Body of pancreas (tissue), 4 donors: ENCODE data around the gene TMEM232. TPM values are rescaled to one million over a fixed set of nuclear protein-coding genes. Genes with fewer than 3 reads are reported as not detected.

ENCODE experiments used
- ATAC-seq: fragments of 150-250 bp; one replicate; pipeline ENCODE4 v1.9.1; 2016
- DNase-seq, 4 donors: peaks; one replicate each; pipeline ENCODE4 v3.0.0-alpha.2; 2019
- H3K27ac ChIP-seq, 4 donors: fragments of 200-600 bp; sonication (generic); 1 replicate in 3 of 4; 2 replicates in 1 of 4; pipeline versions ENCODE4 v1.5.1 to v1.6.1; 2016 to 2019; ENCODE audit warnings: mild to moderate bottlenecking in 1 of 4, mixed read lengths in 1 of 4, moderate library complexity in 1 of 4
- H3K27me3 ChIP-seq, 2 donors: fragments of 200-600 bp; sonication (generic); one replicate each; pipeline ENCODE4 v1.6.0; 2016; ENCODE audit warnings: mild to moderate bottlenecking in 1 of 2
- H3K36me3 ChIP-seq, 2 donors: fragments of 200-600 bp; sonication (generic); replicated peaks in 1 of 2; 2 replicates each; pipeline ENCODE4 v1.5.1; 2016; ENCODE audit warnings: low read depth in 2 of 2; ENCODE audit not compliant: insufficient read depth in 1 of 2
- H3K4me1 ChIP-seq: fragments of 200-600 bp; sonication (generic); one replicate; pipeline ENCODE4 v1.6.0; 2016
- H3K4me3 ChIP-seq, 2 donors: fragments of 200-600 bp; sonication (generic); 1 replicate in 1 of 2; 2 replicates in 1 of 2; pipeline ENCODE4 v1.5.1; 2016 to 2019
- H3K9me3 ChIP-seq, 3 donors: fragments of 200-600 bp; sonication (generic); 1 replicate in 2 of 3; 2 replicates in 1 of 3; pipeline ENCODE4 v1.5.1; 2016
- CTCF ChIP-seq, 7 experiments: fragments of 450-650 bp in 4 of 7; fragments of 200-600 bp in 3 of 7; sonication (generic) in 3 of 7; IDR thresholded peaks; one replicate each; pipeline ENCODE4 v1.5.1; 2016 to 2019; ENCODE audit warnings: antibody characterized with exemption in 7 of 7
- POLR2A ChIP-seq, 3 donors: fragments of 450-650 bp; IDR thresholded peaks; one replicate each; pipeline ENCODE4 v1.6.1; 2016; ENCODE audit warnings: antibody characterized with exemption in 3 of 3, mild to moderate bottlenecking in 2 of 3
- WGBS, 2 donors: methylation state at CpG; one replicate each; pipeline ENCODE4 v1.1.5; 2017; 5-methylcytosine and 5-hydroxymethylcytosine counted together
- intact Hi-C: fragments of 100-400 bp; cut with DNase I; formaldehyde crosslinking; loops from one replicate; pipeline ENCODE4 v1.15.1; 2023
- total RNA-seq, 2 donors: library from RNA; depleted of rRNA; stranded (reverse); fragments of >200 nt; gene quantifications; one replicate each; pipeline ENCODE4 v1.1.0, GENCODE V29; 2016

Gene TMEM232
- total RNA-seq, 2 donors from 2014 or later = 1.3 to 3.1 TPM

- intact Hi-C loops = no loop called here
- Histone ChIP-seq H3K27me3 (no peaks in the 10 kb centered on the region), H3K4me3 (no peak overlapping the region), H3K36me3 (no peaks in the 10 kb centered on the region), H3K9me3 (no peaks in the 10 kb centered on the region), H3K4me1 (no peaks in the 10 kb centered on the region), H3K27ac (no peak overlapping the region)
- TF ChIP-seq CTCF (IDR thresholded peaks at IDR 0.05) = peak; percentile 15 to 76 (median 53)
- TF ChIP-seq POLR2A (IDR thresholded peaks at IDR 0.05) = no peak
- DNase-seq = no peak
- ATAC-seq = peak; percentile 35
- WGBS, 2 donors = 0 to 3% methylated on average over 2 of the region's 2 CpGs
These were observed 101.0 kb downstream of the TMEM232 start for GRCh38 chr5:110625376-110625999.

- H3K36me3 ChIP-seq = no peaks in the 10 kb centered on the region
- TF ChIP-seq CTCF (IDR thresholded peaks at IDR 0.05) (no peak), POLR2A (IDR thresholded peaks at IDR 0.05) (no peak)
- H3K9me3 ChIP-seq = no peaks in the 10 kb centered on the region
- no peak overlapping the region for H3K27ac ChIP-seq
- no peak for DNase-seq
- intact Hi-C loops = no loop called here
- H3K27me3 ChIP-seq = no peaks in the 10 kb centered on the region
- H3K4me3 ChIP-seq = no peak overlapping the region
- ATAC-seq = no peak
- no peaks in the 10 kb centered on the region for H3K4me1 ChIP-seq
These were observed 102.6 kb downstream of the TMEM232 start for GRCh38 chr5:110623874-110624273.

GRCh38 chr5:110618941-110619340 lies 107.5 kb downstream of the TMEM232 start:
- TF ChIP-seq CTCF (IDR thresholded peaks at IDR 0.05) = no peak
- no peak for TF ChIP-seq POLR2A (IDR thresholded peaks at IDR 0.05)
- 92 to 100% methylated on average over 1 of the region's 1 CpG for WGBS, 2 donors
- H3K36me3 ChIP-seq = no peaks in the 10 kb centered on the region
- no peak overlapping the region for H3K27ac ChIP-seq
- H3K9me3 ChIP-seq = no peaks in the 10 kb centered on the region
- no peak for DNase-seq
- H3K27me3 ChIP-seq = no peaks in the 10 kb centered on the region
- no peak overlapping the region for H3K4me3 ChIP-seq
- no peak for ATAC-seq
- intact Hi-C loops = no loop called here
- H3K4me1 ChIP-seq = no peaks in the 10 kb centered on the region

- Histone ChIP-seq H3K36me3 (no peaks in the 10 kb centered on the region), H3K9me3 (no peaks in the 10 kb centered on the region), H3K4me3 (no peak overlapping the region), H3K27ac (no peak overlapping the region), H3K27me3 (no peaks in the 10 kb centered on the region), H3K4me1 (no peaks in the 10 kb centered on the region)
- WGBS, 2 donors = 89 to 100% methylated on average over 1 of the region's 1 CpG
- ATAC-seq = no peak
- no peak for DNase-seq
- no peak for TF ChIP-seq CTCF (IDR thresholded peaks at IDR 0.05)
- no peak for TF ChIP-seq POLR2A (IDR thresholded peaks at IDR 0.05)
- intact Hi-C loops = no loop called here
These were observed 110.5 kb downstream of the TMEM232 start for GRCh38 chr5:110616009-110616408.

GRCh38 chr5:110612794-110613247 lies 113.7 kb downstream of the TMEM232 start:
- no peak for TF ChIP-seq CTCF (IDR thresholded peaks at IDR 0.05)
- no peak for TF ChIP-seq POLR2A (IDR thresholded peaks at IDR 0.05)
- no peak for DNase-seq
- no peak for ATAC-seq
- Histone ChIP-seq H3K36me3 (no peaks in the 10 kb centered on the region), H3K4me3 (no peak overlapping the region), H3K4me1 (no peaks in the 10 kb centered on the region), H3K27ac (no peak overlapping the region), H3K9me3 (no peaks in the 10 kb centered on the region), H3K27me3 (no peaks in the 10 kb centered on the region)
- 66 to 67% methylated on average over 4 of the region's 4 CpGs for WGBS, 2 donors
- intact Hi-C loops = no loop called here
